IMR-90 (cell line): ENCODE results near the gene CPNE4. TPM values are rescaled to one million over a fixed set of nuclear protein-coding genes. Genes with fewer than 3 reads are reported as not detected.

ENCODE experiments used
- ATAC-seq: fragments of 200-7000 bp; cut with Tn5 transposase; 2 replicates; pipeline ENCODE4 v1.9.1; 2020; ENCODE audit warnings: low read depth, mild to moderate bottlenecking, moderate library complexity
- BruUV-seq: library from RNA; stranded (reverse); fragments of 400-500 nt; replicated peaks from 2 replicates; lab custom pipeline; 2021; lab: Mats Ljungman, UMichigan
- CTCF ChIA-PET: fragments of 300-600 bp; formaldehyde crosslinking; extraction: SDS; loops from one replicate; lab custom pipeline; 2021; ENCODE audit warnings: antibody characterized with exemption; lab: Yijun Ruan, JAX
- POLR2A ChIA-PET: fragments of 300-600 bp; sonication (Branson Sonifier 250); formaldehyde crosslinking; loops from one replicate; lab custom pipeline; 2022; ENCODE audit warnings: antibody characterized with exemption; ENCODE audit not compliant: unreplicated experiment; lab: Charles Lee
- DNase-seq: peaks from one replicate; pipeline ENCODE4 v3.0.0; 2013
- H2AFZ ChIP-seq: replicated peaks from 2 replicates; pipeline ENCODE3; 2013; ENCODE audit warnings: low read length, mild to moderate bottlenecking; ENCODE audit not compliant: poor library complexity
- H2AK5ac ChIP-seq: 2 replicates; pipeline ENCODE4 v1.6.1; 2013; ENCODE audit warnings: low read depth, low read length, inconsistent platforms
- H2AK9ac ChIP-seq: replicated peaks from 2 replicates; pipeline ENCODE3; 2013; ENCODE audit warnings: mild to moderate bottlenecking, low read depth, low read length, moderate library complexity; ENCODE audit not compliant: poor library complexity
- H2BK120ac ChIP-seq: 2 replicates; pipeline ENCODE4 v1.6.1; 2013; ENCODE audit warnings: low read depth, low read length, inconsistent platforms
- H2BK15ac ChIP-seq: 3 replicates; pipeline ENCODE4 v1.6.1; 2013; ENCODE audit warnings: low read depth, low read length, inconsistent platforms
- H2BK20ac ChIP-seq: 2 replicates; pipeline ENCODE4 v1.6.1; 2013; ENCODE audit warnings: low read depth, mild to moderate bottlenecking, inconsistent platforms, low read length, moderate library complexity
- H2BK5ac ChIP-seq: 2 replicates; pipeline ENCODE4 v1.6.1; 2013; ENCODE audit warnings: mild to moderate bottlenecking, low read depth, low read length, inconsistent platforms; ENCODE audit not compliant: poor library complexity, severe bottlenecking
- H3K14ac ChIP-seq: replicated peaks from 2 replicates; pipeline ENCODE4 v1.6.1; 2013; ENCODE audit warnings: low read depth, low read length, inconsistent platforms
- H3K18ac ChIP-seq: 2 replicates; pipeline ENCODE4 v1.6.1; 2013; ENCODE audit warnings: low read depth, low read length, control low read depth
- H3K23ac ChIP-seq: 2 replicates; pipeline ENCODE4 v1.6.1; 2013; ENCODE audit warnings: low read depth, low read length, inconsistent platforms
- H3K27ac ChIP-seq: 2 replicates; pipeline ENCODE4 v1.5.1; 2013; ENCODE audit warnings: mild to moderate bottlenecking, control low read depth, low read length; ENCODE audit not compliant: insufficient read depth
- H3K27me3 ChIP-seq: 2 replicates; pipeline ENCODE4 v1.6.1; 2013; ENCODE audit warnings: low read length; ENCODE audit not compliant: control insufficient read depth, insufficient read depth
- H3K36me3 ChIP-seq: 2 replicates; pipeline ENCODE4 v1.6.1; 2013; ENCODE audit warnings: low read length, mixed read lengths; ENCODE audit not compliant: control insufficient read depth, insufficient read depth
- H3K4ac ChIP-seq: 2 replicates; pipeline ENCODE4 v1.6.1; 2013; ENCODE audit warnings: low read depth, low read length, inconsistent platforms
- H3K4me1 ChIP-seq: 2 replicates; pipeline ENCODE4 v1.6.1; 2013; ENCODE audit warnings: low read length, mixed read lengths; ENCODE audit not compliant: control insufficient read depth, insufficient read depth
- H3K4me2 ChIP-seq: 2 replicates; pipeline ENCODE4 v1.6.1; 2013; ENCODE audit warnings: low read depth, mild to moderate bottlenecking, control low read depth, low read length, moderate library complexity
- H3K4me3 ChIP-seq: 2 replicates; pipeline ENCODE4 v1.5.1; 2013; ENCODE audit warnings: low read depth, mild to moderate bottlenecking, control low read depth, low read length, moderate library complexity; ENCODE audit not compliant: insufficient read depth
- H3K56ac ChIP-seq: 2 replicates; pipeline ENCODE4 v1.6.1; 2013; ENCODE audit warnings: low read length, inconsistent platforms; ENCODE audit not compliant: insufficient read depth; ENCODE audit errors: extremely low read depth
- H3K79me1 ChIP-seq, 2 experiments: 2 replicates each; pipeline ENCODE4 v1.6.1; 2013; ENCODE audit warnings: low read length in 2 of 2, inconsistent platforms in 1 of 2, low read depth in 1 of 2
- H3K9ac ChIP-seq: 2 replicates; pipeline ENCODE4 v1.6.1; 2013; ENCODE audit warnings: low read depth, low read length, control low read depth
- H3K9me1 ChIP-seq: 2 replicates; pipeline ENCODE4 v1.6.1; 2013; ENCODE audit warnings: low read length, inconsistent platforms; ENCODE audit not compliant: insufficient read depth
- H3K9me3 ChIP-seq: 2 replicates; pipeline ENCODE4 v1.6.1; 2013; ENCODE audit warnings: low read length; ENCODE audit not compliant: control insufficient read depth, insufficient read depth
- H4K20me1 ChIP-seq: 2 replicates; pipeline ENCODE4 v1.6.1; 2013; ENCODE audit warnings: low read length, inconsistent platforms; ENCODE audit not compliant: insufficient read depth
- H4K5ac ChIP-seq: 2 replicates; pipeline ENCODE4 v1.6.1; 2013; ENCODE audit warnings: mild to moderate bottlenecking, low read depth, low read length, control low read depth
- H4K8ac ChIP-seq, 2 experiments: 2 replicates each; pipeline ENCODE4 v1.6.1; 2013; ENCODE audit warnings: low read depth in 2 of 2, low read length in 2 of 2, control low read depth in 1 of 2, inconsistent platforms in 1 of 2
- H4K91ac ChIP-seq: 2 replicates; pipeline ENCODE4 v1.6.1; 2013; ENCODE audit warnings: low read depth, low read length, inconsistent platforms; ENCODE audit not compliant: insufficient read depth
- BHLHE40 ChIP-seq: fragments of 150-350 bp; IDR thresholded peaks from 2 replicates; pipeline ENCODE4 v1.6.1; 2016; ENCODE audit warnings: mild to moderate bottlenecking, low read depth, low read length
- ELK1 ChIP-seq: fragments of 150-350 bp; IDR thresholded peaks from 2 replicates; pipeline ENCODE4 v1.6.1; 2016; ENCODE audit warnings: low read depth, mild to moderate bottlenecking, low read length, moderate library complexity, borderline replicate concordance
- WGBS, 2 experiments: methylation state at CpG; one replicate each; pipeline versions ENCODE4 v1.1.5 to v1.1.7; 2013; ENCODE audit warnings: missing lambda C conversion rate in 2 of 2; ENCODE audit not compliant: insufficient read length in 1 of 2; ENCODE audit errors: extremely low coverage in 2 of 2; 5-methylcytosine and 5-hydroxymethylcytosine counted together
- dilution Hi-C: fragments of 300-500 bp; cut with HindIII; formaldehyde crosslinking; loops from one replicate; pipeline ENCODE4 v1.14.3; 2018; ENCODE audit warnings: low sequenced_read_pairs; ENCODE audit not compliant: unreplicated experiment
- in situ Hi-C: fragments of 300-500 bp; cut with MboI; formaldehyde crosslinking; loops from 3 replicates; pipeline ENCODE4 v1.14.3; 2019; ENCODE audit warnings: low sequenced_read_pairs, inconsistent platforms, mixed read lengths
- intact Hi-C: fragments of 100-400 bp; cut with micrococcal nuclease; formaldehyde crosslinking; loops from 2 replicates; pipeline ENCODE4 v1.10.0; 2022
- polyA plus RNA-seq, 3 experiments: library from polyadenylated mRNA; depleted of rRNA; stranded (reverse); fragments of >200 nt; gene quantifications; 2 replicates each; pipeline ENCODE4 v1.2.3, GENCODE V29; 2012; ENCODE audit warnings: low replicate concordance in 1 of 3
- total RNA-seq: library from RNA; depleted of rRNA; stranded (reverse); fragments of >200 nt; gene quantifications from 2 replicates; pipeline ENCODE4 v1.2.3, GENCODE V29; 2012

CPNE4 gene
- total and polyA plus RNA-seq, 2 of the 4 experiments (the other 2 are of a cell fraction): not detected

- ATAC-seq: no peak
- H3K4me2 ChIP-seq: no peak overlapping the region
- H3K9me3 ChIP-seq: no peaks in the 10 kb centered on the region
- no peak for DNase-seq
- H4K5ac ChIP-seq: no peak overlapping the region
- no peak for TF ChIP-seq ELK1
- no peak for TF ChIP-seq BHLHE40
- H4K91ac ChIP-seq: no peak overlapping the region
- H3K18ac ChIP-seq: no peak overlapping the region
- no peaks in the 10 kb centered on the region for H3K4me1 ChIP-seq
- H3K4ac ChIP-seq: no peak overlapping the region
- no peak overlapping the region for H3K4me3 ChIP-seq
- H3K56ac ChIP-seq: no peak overlapping the region
- no peak overlapping the region for H2AK9ac ChIP-seq
- 40% methylated on average over 1 of the region's 3 CpGs; no CpG with 5 or more reads in 1 of the 2 experiments for WGBS, 2 experiments
- in situ Hi-C loops: no loop called here
- no peak overlapping the region for H3K23ac ChIP-seq
- ChIA-PET CTCF (no interaction called here), POLR2A (no interaction called here)
- H2AK5ac ChIP-seq: no peak overlapping the region
- H2BK15ac ChIP-seq: no peak overlapping the region
- no peaks in the 10 kb centered on the region for H3K9me1 ChIP-seq
- H4K8ac ChIP-seq: no peak overlapping the region
- H2AFZ ChIP-seq: no peak overlapping the region
- no peak overlapping the region for H2BK5ac ChIP-seq
- no peak overlapping the region for H2BK20ac ChIP-seq
- no peaks in the 10 kb centered on the region for H3K79me1 ChIP-seq
- no peaks in the 10 kb centered on the region for H3K27me3 ChIP-seq
- dilution Hi-C loops: no loop called here
- H3K9ac ChIP-seq: no peak overlapping the region
- no peak overlapping the region for H3K14ac ChIP-seq
- BruUV-seq: no TSS peak
- H4K20me1 ChIP-seq: no peaks in the 10 kb centered on the region
- H3K36me3 ChIP-seq: no peaks in the 10 kb centered on the region
- intact Hi-C loops: no loop called here
- H2BK120ac ChIP-seq: no peak overlapping the region
- H3K27ac ChIP-seq: no peak overlapping the region
Observed at GRCh38 chr3:131846296-131846924, 188.4 kb downstream of the CPNE4 start.
